Hippocampal formation (tissue), 2 donors: ENCODE data around the gene CSNK1G1.
"Not testable (repeated sequence)": the region's sequence is repeated elsewhere in the genome, so short reads cannot be mapped to it uniquely, and the experiment has no call there.

ENCODE experiments used
- DNase-seq, 2 donors: peaks; one replicate each; lab custom pipeline; 2025; lab: John Stamatoyannopoulos, UW

The CSNK1G1 gene

DNA sequence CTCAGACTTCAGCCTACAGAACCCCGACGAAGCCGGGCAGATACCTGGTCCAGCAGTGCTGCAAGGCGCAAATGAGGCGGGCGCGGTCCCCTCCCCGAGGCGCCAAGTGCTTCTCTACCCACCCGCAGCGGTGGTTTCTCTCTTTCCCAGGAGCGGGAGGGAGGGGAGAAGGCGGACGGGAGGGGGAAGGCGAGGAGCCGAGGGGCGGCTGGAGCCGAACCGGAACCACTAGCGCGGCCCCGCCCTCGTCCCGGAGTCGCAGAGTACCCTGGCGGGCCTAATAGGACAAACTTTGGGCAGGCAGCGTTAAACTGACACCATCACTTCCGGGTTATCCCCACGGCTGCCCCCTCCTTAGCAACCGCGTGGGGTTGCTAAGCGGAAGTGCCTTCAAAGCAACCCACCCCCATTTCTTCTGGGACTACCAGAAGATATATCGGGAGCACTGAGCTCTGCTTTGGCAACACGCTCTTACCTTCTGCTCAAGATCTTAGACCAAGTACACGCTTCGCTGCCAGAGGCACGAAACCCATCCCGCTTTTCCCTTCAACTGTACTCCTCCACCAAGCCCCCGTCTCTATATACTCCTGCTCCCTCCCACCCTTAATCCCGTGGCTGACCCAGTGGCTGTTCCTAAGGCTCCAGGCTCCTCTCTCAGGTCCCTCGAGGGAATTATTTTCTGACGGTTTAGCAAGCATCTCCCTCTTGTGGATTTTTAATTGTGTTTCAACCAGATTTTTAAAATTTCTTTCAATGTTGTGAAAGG, at the start of gene CSNK1G1:
CSNK1G1 (minus strand) TSS at position 230 of the 766 bp plus-strand sequence. CDS start 55,674 bp downstream, outside the sequence.
- peak; percentile 90 to 98 for DNase-seq

DNA sequence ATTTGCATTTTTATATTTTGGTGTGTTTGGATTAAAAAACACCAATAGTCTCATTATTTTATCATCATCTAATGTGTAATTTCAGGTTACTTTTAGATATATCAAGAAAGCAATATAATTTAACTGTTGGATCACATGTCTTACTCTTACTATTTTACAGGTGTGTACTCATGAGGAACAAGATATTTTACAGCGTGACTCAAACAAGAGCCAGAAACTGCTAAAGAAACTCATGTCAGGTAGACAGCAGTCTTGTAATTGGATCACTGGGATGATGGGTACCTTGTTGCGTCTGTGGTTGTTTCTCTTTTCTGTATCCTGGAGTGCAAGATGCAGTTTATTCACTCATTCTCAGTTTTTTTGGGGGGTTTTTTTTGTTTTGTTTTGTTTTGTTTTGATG, 44.6 kb upstream of the CSNK1G1 start:
- no peak for DNase-seq

DNA sequence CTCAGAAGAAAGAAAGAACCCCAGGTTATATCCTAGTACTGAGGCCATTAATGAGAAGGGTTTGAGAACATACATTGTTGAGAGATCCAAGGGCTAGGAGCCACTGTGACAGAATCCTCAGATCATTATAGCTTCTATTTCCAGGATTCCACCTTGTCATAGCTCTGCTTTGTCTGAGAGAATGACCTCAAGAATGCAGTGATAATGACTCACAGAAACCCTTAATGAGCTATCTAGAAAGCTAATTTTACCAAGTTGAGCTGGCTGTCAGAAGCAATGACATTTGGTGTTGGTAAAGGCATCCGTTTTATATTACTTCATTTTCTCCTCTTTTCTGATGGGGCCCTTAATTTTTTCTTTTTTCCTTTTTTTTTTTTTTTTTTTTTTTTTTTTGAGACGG, 42.6 kb upstream of the CSNK1G1 start:
- no peak for DNase-seq

DNA sequence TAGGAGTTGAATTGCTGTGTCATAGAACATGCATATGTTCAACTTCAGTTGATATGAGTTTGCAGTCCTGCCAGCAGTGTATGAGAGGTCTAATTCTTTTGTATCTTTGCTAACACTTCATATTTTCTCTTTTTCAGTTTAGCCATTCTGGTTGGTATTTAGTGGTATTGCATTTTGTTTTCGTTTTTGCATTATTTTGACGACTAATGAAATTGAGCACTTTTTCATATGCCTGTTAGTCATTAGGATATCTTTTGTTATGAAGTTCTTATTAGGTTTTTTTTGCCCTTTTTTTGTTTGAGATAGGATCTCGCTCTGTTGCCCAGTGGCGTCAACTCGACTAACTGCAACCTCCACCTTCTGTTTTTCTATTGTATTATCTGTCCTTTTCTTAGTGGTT, 40.8 kb upstream of the CSNK1G1 start:
- DNase-seq = no peak

DNA sequence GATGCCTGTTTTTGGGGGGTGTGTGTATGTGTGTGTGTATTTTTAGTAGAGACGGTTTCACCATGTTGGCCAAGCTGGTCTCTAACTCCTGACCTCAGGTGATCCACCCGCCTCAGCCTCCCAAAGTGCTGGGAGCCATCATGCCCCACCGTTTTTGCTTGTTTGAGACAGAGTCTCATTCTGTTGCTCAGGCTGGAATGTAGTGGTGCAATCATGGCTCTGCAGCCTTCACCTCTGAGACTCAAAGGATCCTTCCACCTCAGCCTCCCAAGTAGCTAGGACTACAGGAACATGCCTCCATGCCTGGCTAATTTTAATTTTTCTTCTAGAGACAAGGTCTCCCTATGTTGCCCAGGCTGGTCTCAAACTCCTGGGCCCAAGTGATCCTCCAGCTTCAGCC, 36.5 kb upstream of the CSNK1G1 start:
- not testable (repeated sequence) for DNase-seq

DNA sequence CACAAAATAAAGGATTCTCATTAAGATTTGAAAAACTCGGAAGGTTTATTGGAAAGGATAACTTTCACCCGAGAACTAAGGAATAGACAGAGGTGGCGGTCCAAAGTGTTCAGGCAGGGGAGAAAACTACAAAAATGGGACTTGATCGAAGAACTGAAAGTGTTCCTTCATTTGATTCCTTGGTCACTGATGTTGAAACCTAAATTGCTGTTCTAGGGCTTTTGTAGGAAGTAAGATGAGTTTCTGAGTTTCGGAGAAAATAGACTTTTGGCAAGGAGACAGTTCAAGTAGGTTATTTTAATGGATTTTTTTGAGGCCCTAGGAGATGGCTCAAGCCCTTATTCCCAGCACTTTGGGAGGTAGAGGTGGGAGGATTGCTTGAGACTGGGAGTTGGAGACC, 33.1 kb upstream of the CSNK1G1 start:
- no peak for DNase-seq

DNA sequence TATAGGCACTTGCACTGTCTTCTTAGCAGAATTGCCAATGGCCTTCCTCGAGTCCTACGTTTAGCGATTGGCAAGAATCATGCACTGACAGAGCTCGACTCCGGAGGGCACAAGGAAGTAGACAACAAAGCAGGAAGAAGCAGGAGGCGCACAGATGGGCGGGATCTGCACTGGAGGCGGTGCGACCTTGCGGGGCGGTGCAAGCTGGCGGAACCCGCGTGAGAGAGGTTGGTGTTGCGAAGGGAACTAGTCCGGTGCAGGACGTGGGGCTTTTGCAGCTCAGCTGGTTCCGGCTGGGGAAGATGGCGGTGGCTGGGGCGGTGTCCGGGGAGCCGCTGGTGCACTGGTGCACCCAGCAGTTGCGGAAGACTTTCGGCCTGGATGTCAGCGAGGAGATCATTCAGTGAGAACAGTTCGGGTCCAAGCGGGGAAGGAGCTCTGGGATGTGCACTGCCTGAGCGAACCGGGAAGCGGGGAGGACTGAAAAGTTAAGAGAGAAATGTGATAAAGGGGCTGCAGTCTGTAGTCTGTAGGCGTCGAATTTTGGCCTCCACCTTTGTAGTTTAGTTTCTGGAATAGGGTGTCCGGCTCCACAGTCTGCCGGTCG, 31.7 kb upstream of the CSNK1G1 start, which contains the start of gene TRIP4:
TRIP4 (plus strand) TSS at position 275 of the 607 bp plus-strand sequence; CDS start at position 303, 28 bp downstream.
- DNase-seq = peak; percentile 91 to 93

DNA sequence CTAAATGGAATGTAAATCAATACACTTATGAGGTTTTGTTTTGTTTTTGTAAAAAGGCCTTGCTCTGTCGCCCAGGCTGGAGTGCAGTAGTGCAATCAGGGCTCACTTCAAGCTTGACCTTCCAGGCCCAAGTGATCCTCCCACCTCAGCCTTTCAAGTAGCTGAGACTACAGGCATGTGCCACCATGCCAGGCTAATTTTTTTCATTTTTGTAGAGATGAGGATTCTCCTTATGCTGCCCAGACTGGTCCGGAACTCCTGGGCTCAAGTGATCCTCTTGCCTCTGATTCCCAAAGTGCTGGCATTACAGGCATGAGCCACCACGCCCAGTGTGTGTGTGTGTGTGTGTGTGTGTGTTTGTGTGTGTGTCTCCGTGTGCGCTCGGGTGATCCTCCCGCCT, 30.3 kb upstream of the CSNK1G1 start:
- DNase-seq = no peak

DNA sequence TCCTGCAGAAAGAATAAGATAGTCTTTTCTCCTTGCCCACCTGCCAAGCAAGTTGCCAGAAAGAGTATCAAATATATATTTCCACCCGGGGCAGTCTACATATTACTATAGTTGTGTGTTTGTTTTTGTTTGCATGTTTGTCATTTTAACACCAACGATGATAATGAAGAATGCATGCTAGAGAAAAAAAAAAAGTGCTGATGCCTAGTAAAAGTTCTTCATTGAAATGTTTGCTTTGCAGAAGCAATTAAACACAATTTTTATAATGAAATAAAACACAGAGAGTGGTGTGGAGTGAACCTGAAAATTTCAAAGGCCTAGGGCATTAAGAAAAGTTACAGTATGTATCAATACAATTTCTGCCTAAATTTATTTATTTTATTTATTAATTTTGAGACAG, 27.8 kb upstream of the CSNK1G1 start:
- no peak for DNase-seq

DNA sequence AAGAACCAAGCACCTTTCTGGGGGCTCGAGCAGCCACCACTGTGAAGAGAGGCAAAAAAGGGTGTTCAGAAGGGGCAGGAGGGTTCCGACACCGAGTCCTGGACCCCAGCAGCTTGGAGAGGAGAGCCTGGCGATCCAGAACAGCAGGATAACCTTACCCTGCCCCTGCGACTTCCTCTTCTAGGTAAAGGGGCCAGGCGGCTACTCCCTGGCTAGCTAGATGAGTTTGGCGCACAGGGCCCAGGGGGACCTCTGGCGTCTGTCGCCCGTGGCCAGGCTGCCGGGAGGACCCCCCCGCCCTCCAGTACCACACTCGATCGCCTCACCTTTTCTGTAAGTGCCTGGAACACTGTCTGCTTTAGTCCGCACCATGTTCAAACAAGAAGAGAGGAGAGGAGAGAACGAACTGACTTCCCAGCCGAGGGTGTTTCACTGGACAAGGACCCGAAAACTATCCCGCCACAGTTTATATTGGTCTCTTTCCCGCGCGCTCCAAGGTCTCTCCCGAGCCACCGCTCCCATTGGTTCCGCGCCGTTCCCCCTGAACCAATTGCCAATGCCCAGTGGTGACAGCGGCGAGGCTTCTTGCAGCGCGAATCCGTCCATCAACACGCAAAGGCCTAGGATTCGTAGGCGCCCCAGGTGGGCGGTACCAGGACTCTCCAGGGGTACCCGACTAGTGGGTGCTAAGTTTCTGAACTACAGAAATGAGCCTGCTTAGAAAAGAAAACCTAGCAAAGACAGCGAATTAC, 25.2 kb upstream of the CSNK1G1 start, which contains the start of gene PCLAF:
PCLAF (minus strand) TSS at position 442 of the 752 bp plus-strand sequence; CDS start at position 372, 70 bp downstream.
- DNase-seq = peak; percentile 85 to 88

DNA sequence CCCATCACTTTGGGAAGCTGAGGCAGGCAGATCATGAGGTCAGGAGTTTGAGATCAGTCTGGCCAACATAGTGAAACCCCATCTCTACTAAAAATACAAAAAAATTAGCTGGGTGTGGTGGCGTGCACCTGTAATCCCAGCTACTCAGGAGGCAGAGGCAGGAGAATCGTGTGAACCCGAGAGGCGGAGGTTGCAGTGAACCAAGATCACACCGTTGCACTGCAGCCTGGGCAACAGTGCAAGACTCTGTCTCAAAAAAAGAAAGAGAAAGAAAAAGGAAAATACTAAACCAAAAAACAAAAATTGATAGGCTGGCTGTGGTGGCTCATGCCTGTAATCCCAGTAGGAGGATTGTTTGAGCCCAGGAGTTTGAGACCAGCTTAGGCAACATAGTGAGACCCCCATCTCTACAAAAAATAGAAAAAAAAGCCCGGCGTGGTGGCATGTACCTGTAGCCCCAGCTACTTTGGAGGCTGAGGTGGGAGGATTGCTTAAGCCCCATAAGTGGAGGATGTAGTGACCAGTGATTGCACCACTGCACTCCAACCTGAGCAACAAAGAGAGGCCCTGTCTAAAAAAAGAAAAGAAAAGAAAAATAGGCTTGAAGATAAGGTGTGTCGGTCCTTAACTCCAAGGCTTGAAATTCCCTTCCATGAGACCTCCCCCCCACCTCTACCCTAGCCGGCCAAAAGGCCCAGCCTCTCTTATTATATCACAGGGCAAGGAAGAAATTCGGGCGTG, 24.3 kb upstream of the CSNK1G1 start:
- DNase-seq = not testable (repeated sequence)

DNA sequence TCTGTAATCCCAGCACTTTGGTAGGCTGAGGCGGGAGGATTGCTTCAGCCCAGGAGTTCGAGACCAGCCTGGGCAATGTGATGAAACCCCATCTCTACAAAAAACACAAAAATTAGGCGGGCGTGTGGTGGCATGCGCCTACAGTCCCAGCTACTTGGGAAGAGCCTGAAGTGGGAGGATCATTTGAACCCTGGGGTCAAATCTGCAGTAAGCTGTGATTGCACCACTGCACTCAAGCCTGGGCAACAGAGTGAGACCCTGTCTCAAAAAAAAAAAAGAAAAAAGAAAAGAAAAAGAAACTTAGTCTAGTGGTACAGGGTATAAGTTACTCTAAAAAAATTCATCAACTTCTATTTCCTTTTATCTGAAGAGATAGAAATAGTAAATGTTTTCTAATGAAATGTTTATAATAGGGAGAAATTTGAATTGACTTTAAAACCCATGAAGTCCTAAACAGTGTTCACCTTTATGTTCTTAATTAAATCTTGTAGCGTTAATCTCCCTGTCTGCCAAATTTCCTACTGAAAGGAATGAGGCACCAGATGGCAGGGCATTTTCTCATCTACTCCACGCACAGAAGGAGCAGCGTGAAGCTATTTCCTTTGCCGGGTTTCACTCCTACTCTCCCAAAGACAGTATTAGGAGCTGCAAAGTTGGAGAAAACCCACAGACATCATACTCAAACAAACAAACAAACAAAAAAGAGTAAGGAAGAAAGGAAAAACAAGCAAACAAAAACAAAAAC, 23.4 kb upstream of the CSNK1G1 start:
- no peak for DNase-seq

DNA sequence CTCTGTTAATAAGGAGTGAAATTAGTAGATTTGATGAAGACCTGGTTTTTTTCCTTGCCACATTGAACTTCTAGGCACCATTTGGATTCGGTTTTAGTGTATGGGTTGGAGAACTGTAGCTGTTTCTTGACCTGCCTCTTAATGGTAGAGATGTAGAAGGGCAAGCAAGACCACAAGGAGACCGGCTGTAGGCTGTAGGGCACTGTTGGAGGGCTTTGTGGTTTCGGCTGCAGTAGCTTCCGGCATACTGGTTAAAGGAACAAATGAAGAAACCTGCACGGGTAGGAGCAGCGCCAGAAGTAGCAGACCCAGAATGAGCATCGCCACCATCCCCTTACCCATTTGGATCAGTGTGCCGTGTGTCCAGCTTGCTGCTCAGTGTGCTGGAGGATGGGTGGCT, 17.4 kb upstream of the CSNK1G1 start:
- DNase-seq = no peak

DNA sequence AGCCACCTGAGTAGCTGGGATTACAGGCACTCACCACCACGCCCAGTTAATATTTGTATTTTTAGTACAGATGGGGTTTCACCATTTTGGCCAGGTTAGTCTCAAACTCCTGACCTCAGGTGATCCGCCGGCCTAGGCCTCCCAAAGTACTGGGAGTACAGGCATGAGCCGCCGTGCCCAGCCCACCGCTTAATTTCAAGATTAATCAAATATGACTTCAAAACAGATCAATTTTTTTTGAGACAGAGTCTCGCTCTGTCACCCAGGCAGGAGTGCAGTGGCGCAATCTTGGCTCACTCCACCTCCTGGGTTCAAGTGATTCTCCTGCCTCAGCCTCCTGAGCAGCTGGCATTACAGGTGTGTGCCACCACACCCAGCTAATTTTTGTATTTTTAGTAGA, 15.4 kb upstream of the CSNK1G1 start:
- not testable (repeated sequence) for DNase-seq

DNA sequence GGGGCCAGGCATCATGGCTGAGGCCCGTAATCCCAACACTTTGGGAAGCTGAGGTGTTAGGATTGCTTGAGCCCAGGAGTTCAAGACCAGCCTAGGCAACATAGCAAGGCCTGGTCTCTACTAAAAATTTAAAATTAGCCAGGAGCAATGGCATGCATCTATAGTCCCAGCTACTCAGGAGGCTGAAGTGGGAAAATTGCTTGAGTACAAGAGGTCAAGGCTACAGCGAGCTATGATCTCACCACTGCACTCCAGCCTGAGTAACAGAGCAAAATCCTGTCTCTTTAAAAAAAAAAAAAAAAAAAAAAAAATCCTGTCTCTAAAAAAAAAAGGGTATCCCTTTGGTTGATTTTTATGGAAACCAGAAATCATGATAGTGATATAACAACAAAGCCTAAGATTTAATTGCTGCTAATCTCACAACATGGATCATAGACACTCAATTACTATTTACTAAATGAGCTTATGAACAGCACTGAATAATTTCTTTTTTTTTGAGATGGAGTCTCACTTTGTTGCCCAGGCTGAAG, 13.2 kb upstream of the CSNK1G1 start:
- no peak for DNase-seq

DNA sequence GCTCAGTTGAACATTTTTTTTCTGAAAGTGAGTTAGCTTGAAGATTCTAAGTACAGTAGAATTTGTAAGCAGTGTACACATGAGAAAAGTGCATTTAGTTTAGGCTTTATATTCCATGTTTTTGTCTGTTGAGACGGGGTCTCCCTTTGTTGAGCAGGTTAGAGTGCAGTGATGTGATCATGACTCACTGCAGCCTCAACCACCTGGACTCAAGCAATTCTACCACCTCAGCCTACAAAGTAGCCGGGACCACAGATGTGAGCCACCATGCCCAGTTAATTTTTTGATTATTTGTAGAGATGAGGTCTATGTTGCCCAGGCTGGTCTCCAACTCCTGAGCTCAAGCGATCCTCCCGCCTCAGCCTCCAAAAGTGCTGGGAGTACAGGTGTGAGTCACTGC, 5.3 kb upstream of the CSNK1G1 start:
- no peak for DNase-seq

DNA sequence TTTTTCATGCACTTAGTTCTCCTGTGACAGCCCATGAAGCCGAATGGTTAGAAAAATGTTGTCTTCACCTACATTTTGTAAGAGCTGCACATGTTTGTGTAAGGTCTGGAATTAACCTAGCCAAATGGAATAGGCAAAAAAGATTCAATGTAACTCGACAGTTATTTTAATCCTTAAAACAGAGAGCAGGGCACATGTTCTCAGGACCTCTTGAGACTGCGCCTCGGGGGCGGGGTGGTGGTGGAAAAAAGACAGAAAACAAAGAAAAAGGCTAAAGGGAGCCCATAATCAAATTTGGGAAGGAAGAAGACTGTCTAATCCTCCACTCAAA, 702 bp upstream of the CSNK1G1 start:
- no peak for DNase-seq

DNA sequence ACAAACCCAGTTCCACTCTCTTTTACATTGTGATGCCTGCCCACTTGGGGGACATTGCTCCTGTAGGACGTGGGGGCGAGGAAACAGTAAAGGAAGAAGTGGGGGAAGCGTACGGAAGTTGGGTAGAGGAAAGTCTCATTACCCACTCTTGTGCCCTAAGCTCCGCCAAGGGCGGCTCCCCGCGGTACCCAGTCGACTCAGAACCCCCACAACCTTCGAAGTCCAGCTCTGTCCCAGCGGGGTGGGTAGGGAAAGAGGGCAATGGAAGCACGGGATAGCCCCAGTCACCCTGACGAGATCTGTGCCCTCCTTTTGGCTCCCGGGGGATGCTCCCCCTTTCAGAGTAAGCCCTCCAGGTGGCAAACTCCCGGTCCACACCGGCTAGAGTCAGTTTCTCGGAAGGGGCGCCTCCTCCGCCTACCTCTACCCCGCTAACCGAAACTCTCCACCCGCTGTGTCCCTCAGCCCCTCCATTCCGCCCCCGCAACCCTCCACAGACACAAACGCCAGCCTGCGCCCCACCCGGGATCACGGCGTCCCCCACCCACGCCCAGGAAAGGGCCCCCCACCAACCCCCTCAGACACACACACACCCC, 527 bp downstream of the CSNK1G1 start:
- no peak for DNase-seq

DNA sequence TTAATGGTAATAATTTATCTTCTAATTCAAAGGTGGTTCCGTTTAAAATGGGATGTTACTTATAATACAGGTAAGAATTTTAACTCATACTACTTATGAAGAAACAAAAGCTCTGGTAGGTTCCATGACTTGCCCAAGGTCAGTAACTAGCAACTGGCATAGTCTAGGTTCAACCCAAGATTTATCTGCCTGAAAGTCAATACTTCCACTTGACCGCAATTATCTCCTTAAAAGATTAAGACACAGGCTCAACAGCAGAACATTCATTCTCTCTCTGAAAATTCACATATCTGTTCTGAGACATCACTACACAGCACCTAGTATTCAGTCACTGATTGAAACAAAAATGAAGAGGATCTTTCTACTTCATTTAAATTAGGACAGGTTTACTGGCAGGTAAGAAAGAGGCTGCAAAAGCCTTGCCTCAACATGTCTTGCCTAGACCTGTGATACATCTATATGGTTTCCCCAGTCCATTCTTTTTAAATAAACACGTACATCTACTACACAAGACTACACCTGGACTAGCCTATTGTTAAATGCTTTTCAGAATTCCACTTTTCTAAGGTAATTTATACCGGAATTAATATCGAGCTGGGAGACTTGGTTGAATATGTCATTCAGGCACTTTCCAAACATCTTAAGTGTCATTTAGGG, 1.2 kb downstream of the CSNK1G1 start:
- DNase-seq = no peak

DNA sequence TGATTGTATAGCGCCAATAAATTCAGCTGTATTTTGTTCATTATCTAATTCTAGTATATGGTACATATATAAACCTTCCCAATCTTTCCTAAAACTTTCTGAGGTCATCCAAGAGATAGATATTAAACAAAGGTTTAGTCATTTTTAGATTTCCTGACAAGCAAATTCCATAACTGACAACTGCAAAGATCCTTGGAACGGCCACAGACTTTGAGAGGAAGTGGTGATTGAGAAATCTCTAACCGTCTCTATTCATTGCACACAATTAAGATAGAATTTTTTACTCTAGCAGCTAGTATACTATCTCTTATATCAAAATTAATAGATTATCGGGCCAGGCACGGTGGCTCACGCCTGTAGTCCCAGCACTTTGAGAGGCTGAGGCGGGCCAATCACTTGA, 4.7 kb downstream of the CSNK1G1 start:
- DNase-seq = no peak
